Gastroesophageal sphincter (tissue), 4 donors: ENCODE measurements around the gene SORD. TPM values are rescaled to one million over a fixed set of nuclear protein-coding genes. Genes with fewer than 3 reads are reported as not detected.
"Not testable (repeated sequence)": the region's sequence is repeated elsewhere in the genome, so short reads cannot be mapped to it uniquely, and the experiment has no call there.

Experiments
- ATAC-seq: fragments of 150-250 bp; one replicate; pipeline ENCODE4 v1.9.1; 2016; ENCODE audit warnings: mild to moderate bottlenecking, moderate library complexity
- H3K27ac ChIP-seq, 4 donors: fragments of 200-600 bp; sonication (generic) in 3 of 4; 1 replicate in 3 of 4; 2 replicates in 1 of 4; pipeline ENCODE4 v1.5.1; 2016 to 2019
- H3K27me3 ChIP-seq: fragments of 200-600 bp; sonication (generic); one replicate; pipeline ENCODE4 v1.5.1; 2019
- H3K36me3 ChIP-seq, 2 donors: fragments of 200-600 bp; sonication (generic); one replicate each; pipeline ENCODE4 v1.5.1; 2019; ENCODE audit warnings: control low read depth in 1 of 2
- H3K4me1 ChIP-seq, 3 donors: fragments of 200-600 bp; sonication (generic); 1 replicate in 2 of 3; 2 replicates in 1 of 3; pipeline ENCODE4 v1.5.1; 2016 to 2019; ENCODE audit warnings: control low read depth in 2 of 3
- H3K4me3 ChIP-seq, 2 donors: fragments of 200-600 bp; sonication (generic); one replicate each; pipeline ENCODE4 v1.5.1; 2019; ENCODE audit warnings: mild to moderate bottlenecking in 1 of 2, moderate library complexity in 1 of 2
- H3K9me3 ChIP-seq, 3 donors: fragments of 200-600 bp; sonication (generic); one replicate each; pipeline ENCODE4 v1.5.1; 2017 to 2019; ENCODE audit warnings: control low read depth in 2 of 3
- EP300 ChIP-seq: sonication (generic); formaldehyde crosslinking; IDR thresholded peaks from one replicate; pipeline ENCODE4 v1.6.1; 2017; ENCODE audit warnings: antibody characterized with exemption, mild to moderate bottlenecking
- POLR2A ChIP-seq, 2 donors: fragments of 450-650 bp; IDR thresholded peaks; one replicate each; pipeline ENCODE4 v1.6.1; 2017; ENCODE audit warnings: antibody characterized with exemption in 2 of 2, mild to moderate bottlenecking in 2 of 2, moderate library complexity in 1 of 2
- POLR2AphosphoS5 ChIP-seq: sonication (generic); formaldehyde crosslinking; IDR thresholded peaks from one replicate; pipeline ENCODE4 v1.6.1; 2017; ENCODE audit warnings: antibody characterized with exemption
- WGBS, 2 donors: methylation state at CpG; one replicate each; pipeline ENCODE4 v1.1.5; 2018; ENCODE audit warnings: low coverage in 1 of 2; 5-methylcytosine and 5-hydroxymethylcytosine counted together
- total RNA-seq, 4 donors: library from RNA; depleted of rRNA; stranded (reverse); fragments of >200 nt; gene quantifications; one replicate each; pipeline ENCODE4 v1.1.0, GENCODE V29; 2016
- TF ChIP-seq, protein P1 (sequence below), 4 experiments: fragments of 200-600 bp in 2 of 4; fragments of 450-650 bp in 2 of 4; sonication (generic) in 1 of 4; IDR thresholded peaks; one replicate each; pipeline ENCODE4 v1.5.1; 2017 to 2019; ENCODE audit warnings: antibody characterized with exemption in 4 of 4, mild to moderate bottlenecking in 2 of 4, moderate library complexity in 2 of 4

The SORD gene
- total RNA-seq, 4 donors from 2014 or later: 2.6 to 9.4 (median 7.9) TPM

DNA sequence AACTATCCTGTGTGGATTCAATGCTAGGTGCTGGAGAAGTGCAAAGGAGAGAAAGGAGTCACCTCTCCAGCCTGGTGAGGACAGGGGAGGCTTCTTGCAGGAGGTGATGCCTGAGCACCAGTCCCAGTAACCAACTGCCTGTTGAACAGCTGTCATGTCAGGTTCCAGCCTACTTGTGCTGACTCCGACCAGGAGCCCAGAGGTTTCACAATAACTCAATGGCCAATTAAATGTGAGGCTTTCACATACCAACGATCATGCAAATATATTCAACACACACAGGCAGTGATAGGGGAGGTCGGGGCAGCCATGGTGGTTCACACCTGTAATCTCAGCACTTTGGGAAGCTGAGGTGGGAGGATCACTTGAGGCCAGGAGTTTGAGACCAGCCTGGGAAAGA is 7.7 kb downstream of the SORD start:
- TF ChIP-seq POLR2AphosphoS5: no peak
- no peak for TF ChIP-seq POLR2A (IDR thresholded peaks at IDR 0.05)
- TF ChIP-seq EP300: no peak
- TF ChIP-seq, protein P1, sequence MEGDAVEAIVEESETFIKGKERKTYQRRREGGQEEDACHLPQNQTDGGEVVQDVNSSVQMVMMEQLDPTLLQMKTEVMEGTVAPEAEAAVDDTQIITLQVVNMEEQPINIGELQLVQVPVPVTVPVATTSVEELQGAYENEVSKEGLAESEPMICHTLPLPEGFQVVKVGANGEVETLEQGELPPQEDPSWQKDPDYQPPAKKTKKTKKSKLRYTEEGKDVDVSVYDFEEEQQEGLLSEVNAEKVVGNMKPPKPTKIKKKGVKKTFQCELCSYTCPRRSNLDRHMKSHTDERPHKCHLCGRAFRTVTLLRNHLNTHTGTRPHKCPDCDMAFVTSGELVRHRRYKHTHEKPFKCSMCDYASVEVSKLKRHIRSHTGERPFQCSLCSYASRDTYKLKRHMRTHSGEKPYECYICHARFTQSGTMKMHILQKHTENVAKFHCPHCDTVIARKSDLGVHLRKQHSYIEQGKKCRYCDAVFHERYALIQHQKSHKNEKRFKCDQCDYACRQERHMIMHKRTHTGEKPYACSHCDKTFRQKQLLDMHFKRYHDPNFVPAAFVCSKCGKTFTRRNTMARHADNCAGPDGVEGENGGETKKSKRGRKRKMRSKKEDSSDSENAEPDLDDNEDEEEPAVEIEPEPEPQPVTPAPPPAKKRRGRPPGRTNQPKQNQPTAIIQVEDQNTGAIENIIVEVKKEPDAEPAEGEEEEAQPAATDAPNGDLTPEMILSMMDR (IDR thresholded peaks at IDR 0.05): no peak
- H3K36me3 ChIP-seq: peaks cover 0 to 7% of the 10 kb centered on the region in 2 donors
- H3K9me3 ChIP-seq: no peaks in the 10 kb centered on the region
- no peaks in the 10 kb centered on the region for H3K27me3 ChIP-seq
- H3K27ac ChIP-seq: no peak overlapping the region
- H3K4me1 ChIP-seq: no peaks in the 10 kb centered on the region
- H3K4me3 ChIP-seq: no peak overlapping the region
- no peak for ATAC-seq
- WGBS, 2 donors: 90 to 100% methylated on average over 1 to 3 of the region's 3 CpGs

DNA sequence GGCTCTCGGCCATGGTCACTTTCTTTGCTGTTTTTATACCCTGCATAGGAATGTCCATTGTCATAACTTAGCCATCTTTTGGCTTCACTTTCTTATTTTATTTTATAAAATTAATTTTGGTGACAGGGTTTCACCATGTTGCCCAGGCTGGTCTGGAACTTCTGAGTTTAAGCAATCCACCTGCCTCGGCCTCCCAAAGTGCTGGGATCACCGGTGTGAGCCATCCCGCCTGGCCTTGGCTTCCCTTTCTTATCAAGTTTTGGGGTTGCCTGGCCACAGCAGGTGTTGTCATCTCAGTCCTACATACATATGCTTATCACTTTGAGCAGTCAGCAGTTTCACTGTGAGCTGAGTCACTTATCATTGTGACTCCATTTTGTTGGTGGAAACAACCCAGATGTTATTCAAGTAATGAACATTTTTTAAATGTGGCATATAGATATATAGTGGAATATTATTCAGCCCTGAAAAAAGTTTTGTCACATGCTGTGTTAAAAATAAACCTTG is 8.6 kb downstream of the SORD start:
- not testable (repeated sequence) for H3K36me3 ChIP-seq, ATAC-seq, H3K9me3 ChIP-seq, H3K27me3 ChIP-seq, H3K4me3 ChIP-seq, H3K4me1 ChIP-seq, H3K27ac ChIP-seq
- 86 to 94% methylated on average over 1 of the region's 4 CpGs for WGBS, 2 donors

DNA sequence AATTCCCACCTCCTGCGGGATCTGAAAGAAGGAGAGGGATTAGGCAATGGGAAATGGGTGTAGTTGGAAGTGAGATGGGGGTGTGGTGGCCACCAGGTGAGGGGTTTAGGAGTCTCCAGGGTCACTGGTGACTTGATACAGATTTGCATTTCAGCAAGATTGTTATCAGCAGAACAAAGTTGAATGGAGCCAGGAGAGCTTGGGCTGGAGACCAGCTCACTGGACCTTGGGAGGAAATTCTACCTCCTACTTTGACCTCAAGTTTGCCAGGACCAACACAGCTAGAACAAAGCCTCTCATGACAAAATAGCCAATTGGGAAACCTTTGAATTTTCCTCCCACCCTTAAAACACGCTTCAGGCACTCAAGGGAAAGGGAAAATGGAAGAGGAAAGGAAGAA is 9.5 kb downstream of the SORD start:
- WGBS, 2 donors: no CpG with 5 or more reads among the region's 2 CpGs

DNA sequence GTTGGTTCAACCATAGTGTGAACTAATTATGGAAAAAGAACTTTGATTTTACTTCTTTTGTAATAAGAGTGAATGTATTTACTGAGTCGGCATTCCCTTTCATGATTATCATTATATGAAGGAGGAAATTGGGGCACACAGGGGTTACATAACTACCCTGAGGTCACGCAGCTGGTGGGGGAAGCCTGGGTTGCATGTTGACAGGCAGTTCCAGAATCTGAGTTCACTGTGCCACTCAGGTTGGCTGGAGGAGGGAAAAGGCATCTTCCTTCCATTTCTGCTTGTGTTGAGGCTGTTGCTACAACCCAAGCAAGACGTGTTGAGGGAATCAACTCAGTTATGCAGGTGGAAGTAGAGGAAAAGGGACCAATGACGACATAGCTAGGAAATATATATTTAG is 11.1 kb downstream of the SORD start:
- not testable (repeated sequence) for H3K27ac ChIP-seq, H3K36me3 ChIP-seq, H3K9me3 ChIP-seq, H3K27me3 ChIP-seq, H3K4me3 ChIP-seq, ATAC-seq
- H3K4me1 ChIP-seq: peaks cover 0 to 14% (median 0%) of the 10 kb centered on the region in 3 donors
- 58 to 100% methylated on average over 2 of the region's 4 CpGs for WGBS, 2 donors

More for the DNA sequence above, 9.5 kb downstream of the SORD start:
- H3K27ac ChIP-seq, H3K4me3 ChIP-seq, ATAC-seq, H3K9me3 ChIP-seq, H3K27me3 ChIP-seq, H3K36me3 ChIP-seq: not testable (repeated sequence)
- H3K4me1 ChIP-seq: peaks cover 0 to 13% (median 0%) of the 10 kb centered on the region in 3 donors

DNA sequence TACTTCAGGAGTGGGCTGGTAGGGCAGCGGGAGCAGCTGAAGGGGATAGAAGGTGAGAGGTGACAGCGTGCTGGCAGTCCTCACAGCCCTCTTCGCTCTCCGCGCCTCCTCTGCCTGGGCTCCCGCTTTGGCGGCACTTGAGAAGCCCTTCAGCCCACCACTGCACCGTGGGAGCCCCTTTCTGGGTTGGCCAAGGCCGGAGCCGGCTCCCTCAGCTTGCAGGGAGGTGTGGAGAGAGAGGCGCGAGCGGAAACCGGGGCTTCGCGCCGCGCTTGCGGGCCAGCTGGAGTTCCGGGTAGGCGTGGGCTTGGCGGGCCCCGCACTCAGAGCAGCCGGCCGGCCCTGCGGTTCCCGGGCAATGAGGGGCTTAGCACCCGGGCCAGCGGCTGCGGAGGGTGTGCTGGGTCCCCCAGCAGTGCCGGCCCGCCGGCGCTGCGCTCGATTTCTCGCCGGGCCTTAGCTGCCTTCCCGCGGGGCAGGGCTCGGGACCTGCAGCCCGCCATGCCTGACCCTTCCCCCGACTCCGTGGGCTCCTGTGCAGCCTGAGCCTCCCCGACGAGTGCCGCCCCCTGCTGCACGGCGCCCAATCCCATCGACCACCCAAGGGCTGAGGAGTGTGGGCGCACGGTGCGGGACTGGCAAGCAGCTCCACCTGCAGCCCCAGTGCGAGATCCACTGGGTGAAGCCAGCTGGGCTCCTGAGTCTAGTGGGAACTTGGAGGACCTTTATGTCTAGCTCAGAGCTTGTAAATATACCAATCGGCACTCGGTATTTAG is 11.8 kb downstream of the SORD start:
- H3K4me3 ChIP-seq, H3K27me3 ChIP-seq, H3K27ac ChIP-seq, H3K9me3 ChIP-seq, ATAC-seq, H3K36me3 ChIP-seq: not testable (repeated sequence)
- 93 to 95% methylated on average over 2 to 4 of the region's 56 CpGs for WGBS, 2 donors
- peaks cover 0 to 14% (median 0%) of the 10 kb centered on the region in 3 donors for H3K4me1 ChIP-seq

DNA sequence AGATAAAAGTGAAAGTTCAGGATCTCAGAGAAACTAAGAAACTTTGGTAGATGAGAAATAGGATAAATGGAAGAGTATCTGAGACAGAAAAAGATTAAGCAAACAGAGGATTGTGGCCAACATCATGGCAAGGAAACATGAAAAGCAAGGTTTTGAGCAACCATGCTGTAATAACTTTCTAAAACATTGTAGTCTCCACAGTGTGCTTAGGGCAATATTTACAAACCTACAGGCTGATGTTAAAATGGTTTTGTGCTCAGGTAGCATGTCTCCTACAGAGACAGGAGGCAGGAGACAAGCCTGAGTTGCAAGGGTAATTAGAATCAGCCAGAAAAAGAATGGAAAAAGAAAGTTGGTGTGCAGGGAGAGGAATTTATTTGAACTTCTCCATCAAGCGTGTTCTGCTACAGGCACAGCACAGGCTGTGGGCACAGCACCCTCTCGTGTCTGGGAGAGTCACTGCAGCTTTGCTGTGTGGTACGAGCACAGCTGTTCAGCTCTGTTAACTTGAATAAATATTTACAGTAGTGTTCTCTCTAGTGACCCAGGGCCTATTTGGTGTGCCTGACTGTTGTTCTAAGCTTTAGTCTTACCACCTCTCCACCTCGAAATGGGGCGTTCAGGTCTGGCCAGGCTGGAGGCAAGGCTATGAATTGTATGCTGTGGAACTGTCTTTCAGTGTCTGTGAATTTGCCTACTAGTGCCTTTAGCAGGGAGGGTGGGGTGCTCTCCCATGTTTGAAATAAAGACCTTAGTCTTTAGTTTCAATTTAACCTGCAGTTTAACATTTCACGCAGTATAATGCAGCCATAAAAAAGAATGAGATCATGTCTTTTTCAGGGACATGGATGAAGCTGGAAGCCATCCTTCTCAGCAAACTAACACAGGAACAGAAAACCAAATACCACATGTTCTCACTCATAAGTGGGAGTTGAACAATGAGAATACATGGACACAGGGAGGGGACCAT is 14.1 kb downstream of the SORD start:
- H3K4me3 ChIP-seq, H3K27ac ChIP-seq, H3K36me3 ChIP-seq, H3K9me3 ChIP-seq, H3K27me3 ChIP-seq: not testable (repeated sequence)
- TF ChIP-seq, protein P1 (IDR thresholded peaks at IDR 0.05): peak; percentile 78 to 88 (median 85)
- peak; percentile 89 for ATAC-seq
- H3K4me1 ChIP-seq: peaks cover 0 to 14% (median 0%) of the 10 kb centered on the region in 3 donors
- 22 to 28% methylated on average over 6 of the region's 6 CpGs for WGBS, 2 donors
